Adipocyte (in vitro differentiated cells): ENCODE results near the gene GLO1.

ENCODE experiments used
- DNase-seq: peaks from one replicate; pipeline ENCODE4 v3.0.0-alpha.2; 2015; ENCODE audit warnings: low read depth
- H3K27me3 ChIP-seq: replicated peaks from 2 replicates; pipeline ENCODE4 v1.7.0; 2013; ENCODE audit warnings: mild to moderate bottlenecking, low read length, moderate library complexity; ENCODE audit not compliant: control insufficient read depth, insufficient read depth
- H3K36me3 ChIP-seq: 2 replicates; pipeline ENCODE4 v1.7.0; 2013; ENCODE audit warnings: low read length, mild to moderate bottlenecking, moderate library complexity; ENCODE audit not compliant: control insufficient read depth, insufficient read depth, severe bottlenecking
- H3K4me1 ChIP-seq: 2 replicates; pipeline ENCODE4 v1.7.0; 2013; ENCODE audit warnings: mild to moderate bottlenecking, low read length, moderate library complexity; ENCODE audit not compliant: control insufficient read depth, insufficient read depth
- H3K4me3 ChIP-seq: 2 replicates; pipeline ENCODE4 v1.7.0; 2013; ENCODE audit warnings: mild to moderate bottlenecking, low read length, moderate library complexity
- H3K9ac ChIP-seq: 2 replicates; pipeline ENCODE4 v1.7.0; 2013; ENCODE audit warnings: mild to moderate bottlenecking, low read length, moderate library complexity
- H3K9me3 ChIP-seq: 2 replicates; pipeline ENCODE4 v1.7.0; 2013; ENCODE audit warnings: mild to moderate bottlenecking, low read length, moderate library complexity; ENCODE audit not compliant: control insufficient read depth

The GLO1 gene

DNA sequence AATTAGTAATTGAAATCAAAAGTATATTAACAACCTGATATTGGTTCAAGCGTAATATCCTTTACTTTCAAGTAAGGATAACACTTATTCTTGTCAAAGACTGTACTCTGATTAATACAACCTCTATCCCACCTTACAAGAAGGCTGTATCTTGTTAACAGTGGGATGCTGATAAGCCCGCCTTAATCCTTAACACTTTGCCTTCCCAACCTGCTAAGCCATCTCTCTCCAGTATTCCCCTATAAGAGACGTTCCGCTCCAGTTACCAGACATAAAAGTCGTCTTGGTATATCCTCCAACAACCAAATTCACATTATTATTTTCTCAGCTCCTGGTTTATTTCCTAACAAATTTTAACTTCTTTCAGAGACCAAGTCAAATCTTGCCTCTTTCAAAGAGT, 65.2 kb downstream of the GLO1 start:
- Histone ChIP-seq H3K4me3 (no peak overlapping the region), H3K27me3 (no peaks in the 10 kb centered on the region), H3K9me3 (no peaks in the 10 kb centered on the region), H3K9ac (no peak overlapping the region), H3K4me1 (peaks cover 9% of the 10 kb centered on the region), H3K36me3 (no peaks in the 10 kb centered on the region)
- no peak for DNase-seq

DNA sequence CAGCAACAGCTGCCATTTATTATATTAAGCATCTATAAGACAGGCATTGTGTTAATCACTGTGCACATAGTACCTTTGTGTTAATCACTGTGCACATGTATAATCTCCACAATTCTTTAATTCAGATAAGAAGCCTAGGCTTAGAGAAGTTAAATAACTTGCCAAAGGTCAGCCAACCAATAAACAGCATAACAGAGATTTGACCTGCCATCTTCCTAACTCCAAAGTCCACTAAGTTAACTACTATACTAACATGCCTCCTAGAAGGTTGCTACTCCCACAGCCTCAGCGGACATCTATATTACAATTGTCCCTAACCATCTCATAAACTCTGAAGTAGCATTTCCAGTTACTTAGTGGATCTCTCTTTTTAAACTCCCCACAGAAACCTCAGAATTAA, 66.9 kb downstream of the GLO1 start:
- H3K27me3 ChIP-seq = no peaks in the 10 kb centered on the region
- peaks cover 8% of the 10 kb centered on the region for H3K4me1 ChIP-seq
- H3K36me3 ChIP-seq = no peaks in the 10 kb centered on the region
- H3K9me3 ChIP-seq = no peaks in the 10 kb centered on the region
- DNase-seq = no peak
- no peak overlapping the region for H3K9ac ChIP-seq
- no peak overlapping the region for H3K4me3 ChIP-seq

GRCh38 chr6:38634518-38634917, 68.4 kb downstream of the GLO1 start:
- H3K36me3 ChIP-seq = no peaks in the 10 kb centered on the region
- H3K9ac ChIP-seq = no peak overlapping the region
- H3K27me3 ChIP-seq = no peaks in the 10 kb centered on the region
- DNase-seq = no peak
- H3K4me3 ChIP-seq = no peak overlapping the region
- no peaks in the 10 kb centered on the region for H3K9me3 ChIP-seq
- peaks cover 6% of the 10 kb centered on the region for H3K4me1 ChIP-seq

DNA sequence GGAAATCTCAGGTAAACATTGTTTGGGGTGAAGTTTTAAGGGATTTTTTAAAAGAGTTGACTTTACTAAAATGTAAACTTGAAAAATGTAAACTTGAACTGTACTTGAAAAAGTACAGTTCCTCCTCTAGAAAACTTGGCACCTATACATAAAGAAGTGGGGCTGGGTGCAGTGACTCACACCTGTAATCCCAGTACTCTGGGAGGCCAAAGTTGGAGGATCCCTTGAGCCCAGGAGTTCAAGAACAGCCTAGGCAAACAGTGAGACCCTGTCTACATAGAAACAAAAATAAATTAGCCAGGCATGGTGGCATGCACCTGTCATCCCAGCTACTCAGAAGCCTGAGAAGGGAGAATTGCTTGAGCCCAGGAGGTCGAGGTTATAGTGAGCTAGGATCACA, 70.5 kb downstream of the GLO1 start:
- DNase-seq = no peak
- no peaks in the 10 kb centered on the region for H3K27me3 ChIP-seq

DNA sequence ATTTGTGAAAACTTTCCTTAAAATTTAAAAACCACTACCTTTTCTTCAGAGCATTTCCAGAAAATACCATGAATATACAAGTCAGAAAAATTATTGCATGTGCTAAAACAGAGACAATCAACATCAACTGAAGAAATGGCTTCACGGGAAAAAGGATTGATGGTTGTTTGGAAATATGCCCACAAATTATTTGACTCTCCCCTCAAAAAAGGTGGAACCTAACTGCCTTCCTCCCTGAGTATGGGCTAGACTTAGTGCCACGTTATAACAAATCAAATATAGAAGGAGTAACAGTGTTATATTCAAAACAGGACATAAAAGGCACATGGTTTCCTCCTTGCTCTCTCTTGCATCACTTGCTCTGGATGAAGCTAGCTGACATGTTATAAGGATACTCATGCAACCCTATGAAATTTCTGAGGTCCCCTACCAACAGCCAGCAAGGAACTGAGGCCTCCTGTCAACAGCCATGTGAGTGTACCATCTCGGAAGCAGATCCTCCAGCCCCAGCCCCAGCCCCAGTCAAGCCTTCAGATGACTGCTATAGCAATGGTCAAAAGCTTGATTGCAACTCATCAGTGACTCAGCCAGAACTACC, 71.7 kb downstream of the GLO1 start:
- Histone ChIP-seq H3K36me3 (no peaks in the 10 kb centered on the region), H3K9ac (no peak overlapping the region), H3K9me3 (no peaks in the 10 kb centered on the region), H3K4me3 (no peak overlapping the region), H3K4me1 (no peaks in the 10 kb centered on the region), H3K27me3 (no peaks in the 10 kb centered on the region)
- DNase-seq = no peak

More for the DNA sequence above, 70.5 kb downstream of the GLO1 start:
- no peaks in the 10 kb centered on the region for H3K4me1 ChIP-seq
- H3K4me3 ChIP-seq = no peak overlapping the region
- H3K9ac ChIP-seq = no peak overlapping the region
- no peaks in the 10 kb centered on the region for H3K9me3 ChIP-seq
- no peaks in the 10 kb centered on the region for H3K36me3 ChIP-seq
